Measurements from ENCODE around the gene SAA2. TPM values are rescaled to one million over a fixed set of nuclear protein-coding genes. Genes with fewer than 3 reads are reported as not detected.

Gene SAA2
- total RNA-seq, 1 experiment from 2014 or later: not detected

- Histone ChIP-seq H3K4me2 (ENCODE audit: low read depth, low read length, poor library complexity, severe bottlenecking) (no peak overlapping the region), H3K4me1 (ENCODE audit: low read length) (peaks cover 3% of the 10 kb centered on the region), H3K9me3 (ENCODE audit: low read length) (no peaks in the 10 kb centered on the region), H3K9me2 (replicated peaks; ENCODE audit: insufficient read depth, low read length) (no peaks in the 10 kb centered on the region), H3K27ac (ENCODE audit: low read length) (no peak overlapping the region), H4K20me1 (ENCODE audit: insufficient read depth, low read depth, low read length) (no peaks in the 10 kb centered on the region), H3K9ac (ENCODE audit: low read length) (no peak overlapping the region), H3K36me3 (ENCODE audit: insufficient read depth, low read length) (no peaks in the 10 kb centered on the region), H3K79me2 (ENCODE audit: low read length) (no peaks in the 10 kb centered on the region), H3K27me3 (ENCODE audit: low read length) (no peaks in the 10 kb centered on the region), H3K4me3 (ENCODE audit: low read length) (no peak overlapping the region), H2AFZ (ENCODE audit: low read length) (no peak overlapping the region)
- no peak for DNase-seq
These were observed 51.9 kb downstream of the SAA2 start for GRCh38 chr11:18196532-18196931.

Small RNAs within 50 kb of the gene (small RNA-seq; reads per million reads assigned to genes)
- gene RNA5SP333 (not detected), gene RNA5SP334 (not detected)

Other genes with a start within 250 kb of the SAA2 start
- 47.0 and 71.1 TPM in 2 replicates for gene SERGEF, start 235.6 kb downstream of the SAA2 start, total RNA-seq (2014; rRNA removed; shearing (Covaris generic); ENCODE audit: low replicate concordance)
- gene TPH1, start 202.4 kb downstream of the SAA2 start, total RNA-seq (2014; rRNA removed; shearing (Covaris generic); ENCODE audit: low replicate concordance): 0.56 and 0.65 TPM in 2 replicates
- gene SAAL1, start 142.6 kb downstream of the SAA2 start, total RNA-seq (2014; rRNA removed; shearing (Covaris generic); ENCODE audit: low replicate concordance): 36.7 and 43.7 TPM in 2 replicates
- not detected in 2 replicates for gene MRGPRX3, start 116.1 kb downstream of the SAA2 start, total RNA-seq (2014; rRNA removed; shearing (Covaris generic); ENCODE audit: low replicate concordance)
- gene MRGPRX4, start 75.8 kb downstream of the SAA2 start, total RNA-seq (2014; rRNA removed; shearing (Covaris generic); ENCODE audit: low replicate concordance): not detected in 2 replicates
- gene SAA4, start 11.9 kb downstream of the SAA2 start, total RNA-seq (2014; rRNA removed; shearing (Covaris generic); ENCODE audit: low replicate concordance): not detected in 2 replicates
- not detected in 2 replicates for gene SAA1, start 17.6 kb upstream of the SAA2 start, total RNA-seq (2014; rRNA removed; shearing (Covaris generic); ENCODE audit: low replicate concordance)
- 31.2 and 44.2 TPM in 2 replicates for gene HPS5, start 73.5 kb upstream of the SAA2 start, total RNA-seq (2014; rRNA removed; shearing (Covaris generic); ENCODE audit: low replicate concordance)
- gene GTF2H1, start 73.9 kb upstream of the SAA2 start, total RNA-seq (2014; rRNA removed; shearing (Covaris generic); ENCODE audit: low replicate concordance): 46.3 and 81.5 TPM in 2 replicates
- 586 and 711 TPM in 2 replicates for gene LDHA, start 145.9 kb upstream of the SAA2 start, total RNA-seq (2014; rRNA removed; shearing (Covaris generic); ENCODE audit: low replicate concordance)
- not detected in 2 replicates for gene LDHC, start 163.7 kb upstream of the SAA2 start, total RNA-seq (2014; rRNA removed; shearing (Covaris generic); ENCODE audit: low replicate concordance)
- gene LDHAL6A, start 207.2 kb upstream of the SAA2 start, total RNA-seq (2014; rRNA removed; shearing (Covaris generic); ENCODE audit: low replicate concordance): not detected in 2 replicates

Measured in Karpas-422 (cell line).